SKM-1 (cell line): Measurements from ENCODE around the gene HOXA3.

Experiments used
- DNase-seq: peaks from one replicate; lab custom pipeline; 2025; ENCODE audit not compliant: unreplicated experiment; lab: John Stamatoyannopoulos, UW

The HOXA3 gene

DNA sequence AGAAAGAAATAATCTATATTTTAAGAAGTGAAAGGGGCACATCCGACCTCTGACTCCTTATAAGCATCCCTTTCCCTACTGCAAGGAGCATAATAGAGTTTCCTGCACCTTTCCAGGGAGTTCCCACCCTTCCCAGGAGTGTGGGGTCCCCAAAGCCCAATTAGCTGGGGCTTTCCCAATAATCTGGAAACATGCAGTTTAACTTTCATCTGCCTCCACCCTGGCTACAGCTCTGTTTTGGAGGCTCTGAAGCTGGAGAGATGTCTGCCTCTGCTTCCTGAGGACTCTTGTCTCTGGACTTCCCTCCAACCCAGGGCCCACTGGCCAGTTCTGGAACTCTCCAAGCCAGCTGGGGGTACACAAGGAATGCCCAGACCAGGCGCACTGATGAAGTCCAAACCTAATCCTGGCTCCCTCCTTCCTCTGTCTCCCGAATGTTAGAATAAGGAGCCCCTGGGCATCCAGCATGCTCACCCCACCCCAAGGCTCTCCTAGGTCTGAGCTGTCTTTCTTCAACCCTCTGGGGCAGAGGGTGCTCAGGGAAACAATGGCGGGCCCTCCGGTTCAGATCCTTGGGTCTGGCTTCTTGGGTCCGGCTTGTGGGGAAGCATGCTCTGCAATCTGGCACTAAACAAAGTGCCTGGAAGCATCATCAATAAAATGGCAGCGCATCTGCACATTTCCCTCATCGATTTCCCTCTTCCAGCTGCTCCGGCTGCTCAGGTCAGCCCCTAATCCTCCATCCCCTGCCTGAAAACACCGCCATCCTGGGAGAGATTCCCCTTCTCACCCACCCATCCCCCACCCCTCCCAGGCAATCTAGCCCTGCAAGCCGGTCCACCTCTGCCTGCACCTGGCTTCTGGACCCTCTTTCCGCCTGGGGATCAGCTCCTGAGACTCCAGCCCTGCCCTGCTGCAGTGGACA, 35.2 kb downstream of the HOXA3 start:
- DNase-seq, result no peak

- no peak for DNase-seq
Observed at GRCh38 chr7:27116031-27116961, 36.1 kb downstream of the HOXA3 start.

DNA sequence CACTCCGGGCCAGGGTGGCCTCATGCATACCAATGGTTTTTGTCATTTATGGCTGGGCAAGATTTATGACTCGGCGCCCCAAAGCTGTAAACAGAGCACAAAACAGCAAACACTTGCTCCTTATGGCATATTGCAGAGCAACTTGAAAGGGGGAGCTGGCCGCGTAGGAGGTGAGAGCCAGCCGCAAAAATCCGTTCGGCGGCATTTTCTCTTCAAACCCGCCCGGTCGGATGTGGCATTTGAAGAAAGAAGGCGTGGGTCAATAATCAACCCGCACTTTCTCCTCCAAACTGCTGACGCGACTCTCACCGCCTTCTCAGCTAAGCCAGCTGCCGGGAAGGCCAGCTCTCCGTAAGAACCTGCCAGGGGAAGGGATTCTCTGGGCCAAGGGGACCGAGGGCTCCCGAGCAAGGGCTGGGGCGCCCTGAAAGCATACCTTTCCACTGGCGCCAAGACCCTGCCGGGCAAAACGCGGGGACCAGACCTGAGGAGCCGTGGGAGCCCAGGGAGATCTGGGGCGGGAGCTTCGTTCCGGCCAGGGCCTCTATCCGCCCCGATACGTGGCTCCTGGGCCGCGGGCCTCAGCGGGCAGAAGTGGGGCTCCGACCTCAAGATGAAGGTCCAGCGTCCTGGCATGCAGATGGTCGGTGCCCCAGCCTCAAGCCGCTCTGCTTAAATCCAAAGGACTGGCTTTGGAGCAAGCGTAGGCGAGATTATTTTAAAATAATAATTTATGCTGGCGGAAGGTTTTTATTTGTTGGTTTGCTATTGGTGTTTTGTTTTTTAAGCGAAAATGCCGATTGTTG, 37.0 kb downstream of the HOXA3 start:
- no peak for DNase-seq

- no peak for DNase-seq
Observed at GRCh38 chr7:27114881-27115220, 37.5 kb downstream of the HOXA3 start.

DNA sequence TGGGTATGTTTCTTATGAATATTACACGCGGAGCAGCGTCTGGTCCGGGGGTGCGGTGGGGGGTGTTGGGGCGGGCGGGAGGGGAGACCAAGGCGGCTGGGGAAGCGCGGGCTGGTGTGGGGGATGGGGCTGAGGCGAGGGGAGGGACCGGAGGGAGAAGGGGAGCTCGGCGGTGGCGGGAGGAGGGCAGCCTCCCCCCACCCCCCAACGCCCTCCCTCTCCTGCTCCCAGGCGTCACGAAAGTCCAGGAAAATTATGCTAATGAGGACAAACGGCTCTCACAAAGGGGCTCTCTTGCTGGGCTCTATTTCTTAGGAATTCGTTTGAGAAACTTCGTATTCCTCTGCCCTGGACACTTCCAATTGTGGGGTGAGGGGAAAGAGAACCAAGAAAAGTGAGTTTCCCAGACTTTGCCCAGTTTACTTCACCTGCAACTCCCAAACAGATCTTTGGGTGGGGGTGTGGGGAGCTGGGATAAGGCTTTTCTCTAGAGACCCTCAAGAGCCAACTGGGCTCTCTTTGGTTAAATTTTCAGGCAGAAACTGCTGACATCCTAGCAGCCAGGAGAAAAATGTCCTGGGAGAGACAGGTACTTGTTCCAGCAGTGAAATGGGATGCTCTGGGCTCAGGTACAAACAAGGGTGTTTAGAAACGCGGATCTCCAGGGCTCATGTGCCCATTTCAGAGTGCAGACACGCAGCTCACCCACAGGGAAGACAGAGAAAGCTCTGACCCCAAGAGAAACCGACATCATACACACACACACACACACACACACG, 38.2 kb downstream of the HOXA3 start:
- DNase-seq, result no peak

DNA sequence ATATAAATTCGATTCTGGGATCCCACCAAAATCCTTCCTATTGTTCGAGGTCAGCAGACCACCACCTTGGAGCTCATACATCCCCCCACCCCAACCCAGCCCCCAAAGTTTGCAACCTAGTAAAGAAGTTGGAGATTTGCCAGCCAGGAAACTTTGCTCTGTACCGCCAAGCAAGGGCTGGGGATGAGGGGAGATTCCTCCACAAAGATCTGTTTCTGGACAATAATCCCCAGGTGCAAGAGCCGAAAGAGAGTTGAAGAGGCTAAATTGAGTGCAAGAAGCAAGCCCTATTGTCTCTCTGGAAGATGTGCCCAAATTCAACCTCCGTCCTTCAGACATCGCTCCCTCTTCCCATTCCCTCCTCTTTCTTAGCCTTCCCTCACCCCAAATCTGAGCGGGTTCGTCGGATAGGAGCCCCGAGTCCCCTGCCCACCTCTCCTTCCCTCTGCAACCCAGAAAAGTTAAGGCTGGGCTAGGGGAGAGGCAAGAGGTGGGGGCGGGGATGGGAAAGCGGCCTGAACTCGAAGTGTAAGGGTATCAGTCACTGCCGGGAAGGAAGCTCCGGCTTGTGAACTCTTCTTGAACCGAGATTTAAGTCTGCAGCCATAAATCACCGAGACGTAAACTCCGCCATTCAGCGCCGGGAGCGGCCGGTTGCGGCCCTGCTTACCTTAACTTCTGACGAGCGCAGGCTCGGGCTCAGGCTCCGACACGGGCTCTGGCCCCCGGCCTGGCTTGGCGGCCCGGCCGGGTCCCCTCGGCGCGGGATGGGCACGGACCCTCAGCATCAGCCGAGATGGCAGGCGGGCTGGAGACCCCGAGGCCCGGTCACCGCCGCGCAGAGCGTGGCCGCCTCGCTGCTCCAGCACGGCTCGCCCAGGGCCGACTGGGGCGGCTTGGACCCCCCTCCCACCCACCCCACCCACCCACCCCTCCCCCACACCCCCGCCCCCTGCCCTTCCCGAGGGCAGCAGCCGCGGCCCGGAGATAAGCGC, 39.1 kb downstream of the HOXA3 start:
- DNase-seq, result no peak

DNA sequence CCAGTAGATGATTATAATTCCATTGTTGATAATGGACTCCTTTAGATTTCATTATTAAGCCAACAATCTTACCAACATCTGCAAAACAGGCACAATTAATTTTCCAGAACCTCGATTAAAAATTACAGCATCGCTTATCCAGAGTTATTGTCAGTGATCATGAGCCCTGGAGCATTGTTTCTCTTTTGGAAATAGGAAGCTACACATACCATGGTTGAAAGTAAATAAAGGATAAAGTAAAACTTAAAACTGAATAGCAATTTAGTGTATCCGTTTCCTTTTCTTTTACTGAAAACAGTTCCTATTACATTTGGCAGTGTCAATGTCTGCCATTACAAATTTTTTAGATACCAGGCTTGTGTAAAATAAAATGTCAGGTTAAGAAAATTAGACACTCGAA, 40.0 kb downstream of the HOXA3 start:
- DNase-seq, result no peak

DNA sequence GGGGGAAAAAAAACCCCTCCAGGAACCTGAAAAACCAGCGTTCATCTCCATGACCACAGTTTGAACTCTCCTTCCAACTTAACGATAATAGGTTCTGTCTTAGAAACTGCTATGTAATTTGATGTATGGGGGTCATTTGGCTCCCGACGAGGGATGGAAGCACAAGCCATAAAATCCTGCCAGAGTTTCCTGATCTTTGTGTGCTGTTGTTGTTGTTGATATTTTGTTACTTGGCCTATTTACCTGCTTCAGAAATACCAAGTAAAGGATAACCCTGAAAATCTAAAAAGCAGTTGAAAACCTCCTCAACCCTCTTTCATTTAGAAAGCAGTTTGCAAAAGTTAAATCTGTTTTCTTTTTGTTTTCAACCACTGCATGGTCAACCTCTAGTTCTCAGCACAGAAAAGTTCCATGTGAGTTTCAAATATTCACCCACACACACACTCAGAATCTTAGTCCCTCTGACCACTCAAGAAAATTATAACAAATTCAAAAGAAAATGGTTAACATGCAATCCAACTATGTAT, 40.6 kb downstream of the HOXA3 start:
- DNase-seq, result no peak

DNA sequence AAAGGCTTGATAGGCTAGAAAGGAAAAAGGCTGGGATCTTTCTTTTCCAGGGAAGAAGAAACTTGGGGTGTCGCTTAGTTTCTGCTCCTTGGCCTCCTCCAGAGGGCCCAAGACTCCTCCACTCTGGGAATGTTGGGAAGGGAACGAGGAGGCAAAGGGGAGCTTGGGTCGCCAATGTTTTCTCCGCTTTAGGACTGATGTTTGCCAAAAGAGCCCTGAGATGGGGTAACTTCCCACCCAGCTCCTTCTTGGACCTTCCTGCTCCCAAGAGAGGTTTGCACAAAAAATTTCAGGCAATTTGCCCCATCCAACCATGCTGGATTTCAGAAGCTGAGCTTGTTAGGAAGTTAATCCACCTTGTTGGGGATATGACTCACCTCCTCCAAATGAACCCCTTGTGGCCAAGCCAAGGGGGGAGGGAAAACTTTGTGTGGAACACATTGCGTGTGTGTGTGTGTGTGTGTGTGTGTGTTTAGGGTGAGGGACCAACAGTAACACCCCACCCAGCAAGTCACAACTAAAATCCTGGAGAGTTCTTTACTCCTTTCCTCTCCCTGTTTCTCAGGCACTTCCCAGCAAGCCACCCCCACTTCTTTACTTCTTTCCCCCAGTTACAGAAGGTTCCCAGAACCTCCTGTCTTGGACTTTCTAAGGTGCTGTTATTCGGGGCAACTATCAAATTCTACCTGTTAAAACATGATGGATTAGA, 41.2 kb downstream of the HOXA3 start:
- DNase-seq, result no peak

GRCh38 chr7:27110186-27111031, 42.0 kb downstream of the HOXA3 start:
- no peak for DNase-seq

GRCh38 chr7:27109466-27110185, 42.8 kb downstream of the HOXA3 start:
- DNase-seq, result no peak

- no peak for DNase-seq
Observed at GRCh38 chr7:27108390-27109127, 43.8 kb downstream of the HOXA3 start.

- no peak for DNase-seq
Observed at GRCh38 chr7:27107391-27108381, 44.7 kb downstream of the HOXA3 start.

- DNase-seq, result no peak
Observed at GRCh38 chr7:27106901-27107240, 45.5 kb downstream of the HOXA3 start.
